Endothelial cell of umbilical vein (primary cell): ENCODE data around the gene SYTL3. TPM values are rescaled to one million over a fixed set of nuclear protein-coding genes. Genes with fewer than 3 reads are reported as not detected.

Source experiments
- BruUV-seq: library from RNA; stranded (reverse); fragments of 400-500 nt; replicated peaks from 2 replicates; lab custom pipeline; 2021; lab: Mats Ljungman, UMichigan
- CTCF ChIA-PET: fragments of 300-600, 350-600 bp; sonication (Branson Sonifier 250); formaldehyde crosslinking; loops from one replicate; lab custom pipeline; 2021; ENCODE audit warnings: antibody characterized with exemption, inconsistent platforms; lab: Charles Lee
- POLR2A ChIA-PET: fragments of 300-600, 350-600 bp; sonication (Branson Sonifier 250); formaldehyde crosslinking; loops from one replicate; lab custom pipeline; 2021; ENCODE audit warnings: antibody characterized with exemption, inconsistent platforms; lab: Charles Lee
- DNase-seq: peaks from one replicate; pipeline ENCODE4 v3.0.0-alpha.2; 2011; ENCODE audit warnings: low read depth, low spot score
- FAIRE-seq: peaks from 2 replicates; lab custom pipeline; 2011; peaks lifted over from hg19 to GRCh38; lab: Jason Lieb, UNC
- H2AFZ ChIP-seq: 2 replicates; pipeline ENCODE4 v1.6.0; 2012; ENCODE audit warnings: low read depth, low read length, control low read depth, inconsistent platforms
- H3K27ac ChIP-seq: 2 replicates; pipeline ENCODE4 v1.5.1; 2011; ENCODE audit warnings: low read depth, mild to moderate bottlenecking, control low read depth, low read length, moderate library complexity; ENCODE audit not compliant: insufficient read depth
- H3K27me3 ChIP-seq, 2 experiments: 2 replicates each; pipeline versions ENCODE4 v1.6.0 to v1.6.1; 2011; ENCODE audit warnings: low read length in 2 of 2, mixed read lengths in 1 of 2; ENCODE audit not compliant: control insufficient read depth in 2 of 2, insufficient read depth in 2 of 2
- H3K36me3 ChIP-seq, 2 experiments: 2 replicates in 1 of 2; 3 replicates in 1 of 2; pipeline ENCODE4 v1.5.1; 2011; ENCODE audit warnings: low read length in 2 of 2, mild to moderate bottlenecking in 1 of 2, moderate library complexity in 1 of 2; ENCODE audit not compliant: control insufficient read depth in 2 of 2, insufficient read depth in 2 of 2; ENCODE audit errors: extremely low read depth in 1 of 2
- H3K4me1 ChIP-seq: 3 replicates; pipeline ENCODE4 v1.5.1; 2011; ENCODE audit warnings: mild to moderate bottlenecking, low read length; ENCODE audit not compliant: control insufficient read depth, insufficient read depth; ENCODE audit errors: extremely low read depth
- H3K4me2 ChIP-seq: 2 replicates; pipeline ENCODE4 v1.6.1; 2011; ENCODE audit warnings: low read length, control low read depth, mixed read lengths; ENCODE audit not compliant: insufficient read depth
- H3K4me3 ChIP-seq, 3 experiments: fragments of 200-600 bp in 1 of 3; sonication (generic), shearing (Covaris generic) in 1 of 3; replicated peaks in 1 of 3; 2 replicates each; pipeline ENCODE4 v1.5.1; 2011 to 2016; ENCODE audit warnings: control low read depth in 3 of 3, low read length in 3 of 3, mild to moderate bottlenecking in 2 of 3, inconsistent platforms in 1 of 3, low read depth in 1 of 3, moderate library complexity in 1 of 3; ENCODE audit not compliant: insufficient read depth in 1 of 3
- H3K79me2 ChIP-seq: 2 replicates; pipeline ENCODE4 v1.6.0; 2012; ENCODE audit warnings: low read length, inconsistent platforms; ENCODE audit not compliant: control insufficient read depth, insufficient read depth
- H3K9ac ChIP-seq: replicated peaks from 2 replicates; pipeline ENCODE3; 2011; ENCODE audit warnings: low read length, control low read depth; ENCODE audit not compliant: insufficient read depth; ENCODE audit errors: extremely low read depth
- H3K9me1 ChIP-seq: replicated peaks from 3 replicates; pipeline ENCODE4 v1.6.0; 2011; ENCODE audit warnings: mild to moderate bottlenecking, low read length; ENCODE audit not compliant: control insufficient read depth, insufficient read depth; ENCODE audit errors: extremely low read depth
- H3K9me3 ChIP-seq: replicated peaks from 2 replicates; pipeline ENCODE4 v1.5.1; 2012; ENCODE audit warnings: low read length, inconsistent platforms; ENCODE audit not compliant: control insufficient read depth, insufficient read depth
- H4K20me1 ChIP-seq: replicated peaks from 2 replicates; pipeline ENCODE3; 2011; ENCODE audit warnings: mild to moderate bottlenecking, low read length; ENCODE audit not compliant: control insufficient read depth, insufficient read depth; ENCODE audit errors: extremely low read depth
- EZH2 ChIP-seq: IDR thresholded peaks from 2 replicates; pipeline ENCODE4 v1.6.1; 2012; ENCODE audit warnings: borderline replicate concordance, low read depth, mild to moderate bottlenecking, moderate library complexity, low read length, inconsistent platforms; ENCODE audit not compliant: severe bottlenecking
- FOS ChIP-seq: IDR thresholded peaks from 2 replicates; pipeline ENCODE4 v1.6.1; 2011; ENCODE audit warnings: mild to moderate bottlenecking, low read length, moderate library complexity, borderline replicate concordance; ENCODE audit not compliant: insufficient read depth
- GATA2 ChIP-seq: IDR thresholded peaks from 2 replicates; pipeline ENCODE4 v1.7.0; 2011; ENCODE audit warnings: low read depth, mild to moderate bottlenecking, moderate library complexity, mixed read lengths, low read length; ENCODE audit not compliant: insufficient read length, insufficient read depth
- JUN ChIP-seq: IDR thresholded peaks from 2 replicates; pipeline ENCODE4 v1.6.1; 2011; ENCODE audit warnings: borderline replicate concordance, low read depth; ENCODE audit not compliant: insufficient read length, insufficient read depth
- MYC ChIP-seq: IDR thresholded peaks from one replicate; pipeline ENCODE4 v1.6.1; 2011; ENCODE audit warnings: mild to moderate bottlenecking, low read depth, low read length
- POLR2A ChIP-seq: IDR thresholded peaks from 2 replicates; pipeline ENCODE4 v1.6.1; 2012; ENCODE audit warnings: low read depth, mild to moderate bottlenecking, control low read depth, low read length
- POLR2AphosphoS5 ChIP-seq: IDR thresholded peaks from 2 replicates; pipeline ENCODE4 v1.6.1; 2012; ENCODE audit warnings: low read depth, mild to moderate bottlenecking, control low read depth, low read length, moderate library complexity; ENCODE audit not compliant: insufficient read depth
- dilution Hi-C: fragments of 300-500 bp; cut with MboI; formaldehyde crosslinking; loops from one replicate; pipeline ENCODE4 v1.15.0; 2019; ENCODE audit warnings: low sequenced_read_pairs; ENCODE audit not compliant: extremely low pct_ligation_motif_present
- intact Hi-C: fragments of 100-400 bp; cut with micrococcal nuclease; formaldehyde crosslinking; loops from one replicate; pipeline ENCODE4 v1.10.0; 2022
- polyA plus RNA-seq, 4 experiments: library from polyadenylated mRNA; depleted of rRNA in 3 of 4; stranded (reverse) in 3 of 4; unstranded in 1 of 4; fragments of >200 nt; gene quantifications; 2 replicates each; pipeline versions ENCODE4 v1.2.1 to v1.2.3, GENCODE V29; 2011 to 2012; ENCODE audit warnings: missing spikeins in 1 of 4
- total RNA-seq: library from RNA; stranded (reverse); gene quantifications from 2 replicates; pipeline ENCODE4 v1.2.3, GENCODE V29; 2021
- TF ChIP-seq, protein P1 (sequence below): IDR thresholded peaks from 2 replicates; pipeline ENCODE4 v1.6.1; 2011; ENCODE audit not compliant: insufficient read depth, insufficient read length
- TF ChIP-seq, protein P2 (sequence below), 2 donors: IDR thresholded peaks; 1 replicate in 1 of 2; 2 replicates in 1 of 2; pipeline ENCODE4 v1.5.1; 2011; ENCODE audit warnings: low read length in 2 of 2, mild to moderate bottlenecking in 2 of 2, moderate library complexity in 2 of 2, control low read depth in 1 of 2, inconsistent platforms in 1 of 2, low read depth in 1 of 2; ENCODE audit not compliant: insufficient read depth in 1 of 2; ENCODE audit errors: extremely low read depth in 1 of 2

Gene SYTL3
- total and polyA plus RNA-seq, 2 donors (not counting 3 experiments of a cell fraction or from before 2014, with no cell fraction given) = 0.59 to 0.77 TPM

DNA sequence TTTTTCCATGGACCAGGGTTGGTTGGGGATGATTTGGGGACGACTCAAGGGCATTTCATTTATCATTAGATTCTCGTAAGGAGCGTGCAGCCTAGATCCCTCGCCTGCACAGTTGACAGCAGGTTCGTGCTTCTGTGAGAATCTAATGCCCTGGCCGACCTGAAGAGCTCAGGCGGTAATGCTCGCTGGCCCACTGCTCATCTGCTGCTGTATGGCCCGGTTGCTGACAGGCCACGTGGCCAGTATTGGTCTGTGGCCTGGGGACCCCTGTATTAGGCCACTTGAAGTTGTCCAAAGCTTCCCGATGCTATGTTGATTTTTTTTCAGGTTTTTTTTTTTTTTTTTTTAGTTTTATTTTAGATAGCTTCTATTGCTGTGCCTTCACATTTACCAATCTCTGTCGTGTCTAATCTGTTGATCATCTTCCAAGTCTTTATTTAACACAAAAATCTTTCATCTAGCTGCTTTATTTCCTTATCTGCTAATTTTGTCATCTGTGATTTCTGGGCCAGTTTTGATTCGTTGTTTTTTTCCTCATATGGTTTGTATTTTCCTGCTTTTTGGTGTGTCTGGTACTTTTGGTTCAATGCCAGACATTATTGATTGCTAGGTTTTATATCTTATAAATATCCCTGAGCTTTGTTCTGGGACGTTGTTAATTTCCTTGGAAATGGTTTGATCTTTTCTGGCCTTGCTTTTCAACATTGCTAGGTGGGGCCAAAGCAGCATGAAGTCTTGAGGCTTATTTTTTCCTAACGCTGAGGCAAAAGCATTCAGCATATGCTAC, 46.4 kb upstream of the SYTL3 start:
- Histone ChIP-seq H2AFZ (no peak overlapping the region), H3K79me2 (no peaks in the 10 kb centered on the region), H3K9ac (no peak overlapping the region), H3K36me3 (peaks cover 2 to 28% of the 10 kb centered on the region in 2 experiments), H3K9me3 (no peaks in the 10 kb centered on the region), H3K4me1 (no peaks in the 10 kb centered on the region), H3K4me2 (no peak overlapping the region), H3K4me3 (no peak overlapping the region), H3K9me1 (no peaks in the 10 kb centered on the region), H3K27ac (no peak overlapping the region), H4K20me1 (no peaks in the 10 kb centered on the region), H3K27me3 (no peaks in the 10 kb centered on the region)
- no peak for FAIRE-seq
- dilution Hi-C loops (no loop called here), intact Hi-C loops (no loop called here)
- ChIA-PET CTCF (interaction anchor here (0.6 to 6.5 kb wide), 10 partner anchors 8 to 532 kb away, joined by 3 to 154 read pairs (median 3); no protein-coding TSS in a partner anchor), POLR2A (no interaction called here)
- BruUV-seq = no TSS peak
- TF ChIP-seq JUN = no peak
- TF ChIP-seq, protein P1, sequence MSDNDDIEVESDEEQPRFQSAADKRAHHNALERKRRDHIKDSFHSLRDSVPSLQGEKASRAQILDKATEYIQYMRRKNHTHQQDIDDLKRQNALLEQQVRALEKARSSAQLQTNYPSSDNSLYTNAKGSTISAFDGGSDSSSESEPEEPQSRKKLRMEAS = no peak
- no peak for TF ChIP-seq FOS
- no peak for TF ChIP-seq MYC
- TF ChIP-seq POLR2A = no peak
- no peak for TF ChIP-seq GATA2
- TF ChIP-seq, protein P2, sequence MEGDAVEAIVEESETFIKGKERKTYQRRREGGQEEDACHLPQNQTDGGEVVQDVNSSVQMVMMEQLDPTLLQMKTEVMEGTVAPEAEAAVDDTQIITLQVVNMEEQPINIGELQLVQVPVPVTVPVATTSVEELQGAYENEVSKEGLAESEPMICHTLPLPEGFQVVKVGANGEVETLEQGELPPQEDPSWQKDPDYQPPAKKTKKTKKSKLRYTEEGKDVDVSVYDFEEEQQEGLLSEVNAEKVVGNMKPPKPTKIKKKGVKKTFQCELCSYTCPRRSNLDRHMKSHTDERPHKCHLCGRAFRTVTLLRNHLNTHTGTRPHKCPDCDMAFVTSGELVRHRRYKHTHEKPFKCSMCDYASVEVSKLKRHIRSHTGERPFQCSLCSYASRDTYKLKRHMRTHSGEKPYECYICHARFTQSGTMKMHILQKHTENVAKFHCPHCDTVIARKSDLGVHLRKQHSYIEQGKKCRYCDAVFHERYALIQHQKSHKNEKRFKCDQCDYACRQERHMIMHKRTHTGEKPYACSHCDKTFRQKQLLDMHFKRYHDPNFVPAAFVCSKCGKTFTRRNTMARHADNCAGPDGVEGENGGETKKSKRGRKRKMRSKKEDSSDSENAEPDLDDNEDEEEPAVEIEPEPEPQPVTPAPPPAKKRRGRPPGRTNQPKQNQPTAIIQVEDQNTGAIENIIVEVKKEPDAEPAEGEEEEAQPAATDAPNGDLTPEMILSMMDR (IDR thresholded peaks at IDR 0.05; ENCODE audit: extremely low read depth in 1 of 2, insufficient read depth in 1 of 2, low read depth in 1 of 2, low read length in 2 of 2) = no peak
- TF ChIP-seq POLR2AphosphoS5 = no peak
- TF ChIP-seq EZH2 = no peak
- no peak for DNase-seq
